ENCODE results near the gene RHAG.
"Not testable (repeated sequence)": the region's sequence is repeated elsewhere in the genome, so short reads cannot be mapped to it uniquely, and the experiment has no call there.

Gene RHAG

DNA sequence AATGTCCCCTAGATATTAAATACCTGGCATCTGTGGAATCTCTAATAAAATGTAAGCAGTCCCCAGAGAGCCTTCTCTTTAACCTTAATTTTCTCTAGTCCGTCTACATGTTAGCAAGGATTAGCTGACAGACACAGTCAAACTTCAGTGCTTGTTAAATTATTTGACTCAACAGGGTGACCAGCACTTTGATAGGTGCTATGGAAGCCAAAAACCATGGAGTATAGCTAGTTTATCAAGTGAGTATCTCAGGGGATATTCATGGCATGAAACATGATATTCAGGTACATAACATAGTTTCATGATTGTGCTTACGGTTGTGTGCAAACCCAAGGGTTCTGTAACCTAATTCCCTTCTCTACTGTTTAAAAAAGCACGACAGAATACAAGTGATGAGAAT, 3.9 kb downstream of the RHAG start:
- no peak for DNase-seq (ENCODE audit: low read depth)
- TF ChIP-seq, protein P1, sequence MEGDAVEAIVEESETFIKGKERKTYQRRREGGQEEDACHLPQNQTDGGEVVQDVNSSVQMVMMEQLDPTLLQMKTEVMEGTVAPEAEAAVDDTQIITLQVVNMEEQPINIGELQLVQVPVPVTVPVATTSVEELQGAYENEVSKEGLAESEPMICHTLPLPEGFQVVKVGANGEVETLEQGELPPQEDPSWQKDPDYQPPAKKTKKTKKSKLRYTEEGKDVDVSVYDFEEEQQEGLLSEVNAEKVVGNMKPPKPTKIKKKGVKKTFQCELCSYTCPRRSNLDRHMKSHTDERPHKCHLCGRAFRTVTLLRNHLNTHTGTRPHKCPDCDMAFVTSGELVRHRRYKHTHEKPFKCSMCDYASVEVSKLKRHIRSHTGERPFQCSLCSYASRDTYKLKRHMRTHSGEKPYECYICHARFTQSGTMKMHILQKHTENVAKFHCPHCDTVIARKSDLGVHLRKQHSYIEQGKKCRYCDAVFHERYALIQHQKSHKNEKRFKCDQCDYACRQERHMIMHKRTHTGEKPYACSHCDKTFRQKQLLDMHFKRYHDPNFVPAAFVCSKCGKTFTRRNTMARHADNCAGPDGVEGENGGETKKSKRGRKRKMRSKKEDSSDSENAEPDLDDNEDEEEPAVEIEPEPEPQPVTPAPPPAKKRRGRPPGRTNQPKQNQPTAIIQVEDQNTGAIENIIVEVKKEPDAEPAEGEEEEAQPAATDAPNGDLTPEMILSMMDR (IDR thresholded peaks at IDR 0.05; ENCODE audit: insufficient read depth, low read depth, low read length, missing control alignments) = no peak
- H3K4me3 ChIP-seq (ENCODE audit: low read length) = no peak overlapping the region

DNA sequence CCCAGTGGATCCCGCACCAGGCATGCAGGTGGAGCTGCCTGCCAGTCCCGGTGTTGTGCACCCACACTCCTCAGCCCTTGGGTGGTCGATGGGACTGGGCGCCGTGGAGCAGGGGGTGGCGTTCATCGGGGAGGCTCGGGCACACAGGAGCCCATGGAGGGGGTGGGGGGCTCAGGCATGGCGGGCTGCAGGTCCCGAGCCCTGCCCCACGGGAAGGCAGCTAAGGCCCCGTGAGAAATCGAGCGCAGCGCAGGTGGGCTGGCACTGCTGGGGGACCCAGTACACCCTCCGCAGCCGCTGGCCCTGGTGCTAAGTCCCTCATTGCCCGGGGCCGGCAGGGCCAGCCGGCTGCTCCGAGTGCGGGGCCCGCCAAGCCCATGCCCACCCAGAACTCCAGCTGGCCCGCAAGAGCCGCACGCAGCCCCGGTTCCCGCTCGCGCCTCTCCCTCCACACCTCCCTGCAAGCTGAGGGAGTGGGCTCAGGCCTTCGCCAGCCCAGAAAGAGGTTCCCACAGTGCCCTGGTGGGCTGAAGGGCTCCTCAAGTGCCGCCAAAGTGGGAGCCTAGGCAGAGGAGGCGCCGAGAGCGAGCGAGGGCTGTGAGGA, 7.1 kb downstream of the RHAG start:
- H3K4me3 ChIP-seq (ENCODE audit: low read length); DNase-seq (ENCODE audit: low read depth): not testable (repeated sequence)

DNA sequence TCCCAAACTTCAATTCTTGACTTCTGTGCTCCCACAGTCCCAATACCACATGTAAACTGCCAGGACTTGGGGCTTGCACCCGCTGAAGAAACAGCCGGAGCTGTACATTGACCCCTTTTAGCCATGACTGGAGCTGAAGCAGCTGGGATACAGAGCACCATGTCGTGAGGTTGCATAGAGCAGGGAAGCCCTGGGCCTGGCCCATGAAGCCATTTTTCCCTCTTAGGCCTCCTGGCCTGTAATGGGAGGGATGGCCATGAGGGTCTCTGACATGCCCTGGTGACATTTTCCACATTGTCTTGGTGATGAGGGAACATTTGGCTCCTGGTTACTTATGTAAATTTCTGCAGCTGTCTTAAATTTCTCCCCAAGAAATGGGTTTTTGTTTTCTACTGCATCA, 9.8 kb downstream of the RHAG start:
- no peak overlapping the region for H3K4me3 ChIP-seq (ENCODE audit: low read length)
- DNase-seq (ENCODE audit: low read depth) = no peak
- TF ChIP-seq, protein P1 (IDR thresholded peaks at IDR 0.05; ENCODE audit: insufficient read depth, low read depth, low read length, missing control alignments) = no peak

DNA sequence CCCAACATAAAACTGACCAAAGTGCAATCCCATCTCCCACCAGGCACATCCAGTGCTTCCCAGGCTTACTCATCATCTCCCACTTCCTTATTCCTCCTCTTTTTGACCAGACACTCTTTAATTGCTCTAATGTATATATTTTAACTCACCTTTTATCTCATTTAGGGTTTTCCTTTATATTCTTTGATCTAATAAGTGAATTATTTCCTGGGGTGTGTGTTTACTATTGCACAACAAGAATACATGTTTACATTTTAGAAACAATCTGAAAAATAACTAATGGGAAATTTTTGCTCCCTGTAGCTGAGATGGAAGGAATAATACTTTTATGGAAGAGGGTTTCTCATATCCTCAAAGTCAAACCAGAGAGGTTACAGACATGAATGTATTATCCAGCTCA, 18.4 kb downstream of the RHAG start:
- no peak overlapping the region for H3K4me3 ChIP-seq (ENCODE audit: low read length)
- no peak for DNase-seq (ENCODE audit: low read depth)
- TF ChIP-seq, protein P1 (IDR thresholded peaks at IDR 0.05; ENCODE audit: insufficient read depth, low read depth, low read length, missing control alignments) = no peak

DNA sequence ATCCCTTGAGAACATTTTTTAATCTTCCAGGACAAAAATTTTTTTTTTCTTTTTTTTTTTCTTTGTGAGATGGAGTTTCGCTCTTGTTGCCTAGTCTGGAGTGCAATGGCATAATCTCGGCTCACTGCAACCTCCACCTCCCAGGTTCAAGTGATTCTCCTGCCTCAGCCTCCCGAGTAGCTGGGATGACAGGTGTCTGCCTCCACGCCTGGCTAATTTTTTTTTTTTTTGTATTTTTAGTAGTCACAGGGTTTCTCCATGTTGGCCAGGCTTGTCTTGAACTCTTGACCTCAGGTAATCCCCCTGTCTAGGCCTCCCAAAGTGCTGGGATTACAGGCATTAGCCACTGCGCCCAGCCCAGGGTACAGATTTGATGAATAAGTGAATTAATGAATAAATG, 22.5 kb downstream of the RHAG start:
- not testable (repeated sequence) for H3K4me3 ChIP-seq (ENCODE audit: low read length); DNase-seq (ENCODE audit: low read depth)

DNA sequence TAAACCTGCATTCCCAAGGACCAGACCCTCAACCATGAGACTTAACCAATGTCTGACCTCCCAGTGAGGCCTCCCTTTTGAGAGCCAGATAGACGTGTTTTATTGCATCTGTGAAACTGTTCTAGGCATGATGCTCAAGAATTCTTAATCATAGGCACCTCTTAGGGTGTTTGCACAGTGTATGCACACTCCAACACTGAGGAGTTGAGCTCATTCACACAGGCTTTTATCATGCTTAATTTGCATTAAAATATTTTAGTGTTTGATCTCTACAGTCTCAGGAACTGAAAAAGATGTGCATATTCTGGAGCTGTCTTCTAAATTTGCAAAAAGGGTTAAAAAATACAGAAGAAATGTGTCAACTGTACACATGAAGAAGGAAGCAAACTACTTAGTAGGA, 27.4 kb downstream of the RHAG start:
- no peak for DNase-seq (ENCODE audit: low read depth)
- TF ChIP-seq, protein P1 (IDR thresholded peaks at IDR 0.05; ENCODE audit: insufficient read depth, low read depth, low read length, missing control alignments) = no peak
- no peak overlapping the region for H3K4me3 ChIP-seq (ENCODE audit: low read length)

DNA sequence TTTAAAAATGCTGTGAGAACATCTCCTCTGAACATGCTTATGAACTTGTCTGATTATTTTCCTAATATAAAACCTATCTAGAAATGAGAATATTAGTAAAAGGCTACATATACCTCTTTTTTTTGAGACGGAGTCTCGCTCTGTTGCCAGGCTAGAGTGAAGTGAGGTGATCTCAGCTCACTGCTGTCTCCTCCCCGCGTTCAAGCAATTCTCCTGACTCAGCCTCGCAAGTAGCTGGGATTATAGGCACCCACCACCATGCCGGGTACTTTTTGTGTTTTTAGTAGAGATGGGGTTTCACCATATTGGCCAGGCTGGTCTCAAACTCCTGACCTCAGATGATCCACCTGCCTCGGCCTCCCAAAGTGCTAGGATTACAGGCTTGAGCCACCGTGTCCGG, 28.4 kb downstream of the RHAG start:
- DNase-seq (ENCODE audit: low read depth); H3K4me3 ChIP-seq (ENCODE audit: low read length): not testable (repeated sequence)

DNA sequence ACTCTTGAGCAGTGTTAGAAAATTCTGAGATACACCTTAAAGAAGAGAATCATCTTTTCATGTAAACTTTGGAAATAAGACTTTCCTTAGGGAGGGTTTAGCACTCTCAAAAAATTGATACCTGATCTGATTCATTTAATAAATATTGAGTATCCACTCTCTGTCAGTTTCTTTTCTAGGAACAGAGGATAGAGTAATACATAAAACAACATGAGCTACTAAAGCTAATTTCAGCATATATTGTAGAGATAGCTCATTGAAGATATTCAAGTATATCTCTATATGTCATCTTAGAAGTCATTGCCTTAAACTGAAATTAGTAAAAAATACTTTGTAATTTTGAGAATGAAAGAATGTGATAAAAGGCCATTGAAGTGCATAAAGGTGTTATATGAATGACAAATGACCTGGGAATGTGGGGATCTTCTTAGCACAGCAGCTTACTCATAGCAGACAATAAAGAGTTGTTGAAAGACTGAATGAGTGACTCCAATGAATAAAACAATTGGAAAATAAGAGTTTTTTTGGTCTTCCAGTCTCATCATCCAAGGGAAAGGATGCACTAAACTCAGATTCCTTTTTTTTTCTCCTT, 29.2 kb downstream of the RHAG start:
- DNase-seq (ENCODE audit: low read depth) = peak; percentile 70

More for the DNA sequence above, 29.2 kb downstream of the RHAG start:
- H3K4me3 ChIP-seq (ENCODE audit: low read length) = no peak overlapping the region
- TF ChIP-seq, protein P1 (IDR thresholded peaks at IDR 0.05; ENCODE audit: insufficient read depth, low read depth, low read length, missing control alignments) = no peak

Measured in epithelial cell of esophagus (primary cell).